HepG2 (cell line): ENCODE results near the gene DCUN1D3. TPM values are rescaled to one million over a fixed set of nuclear protein-coding genes. Genes with fewer than 3 reads are reported as not detected.
A peak's percentile ranks its signal among the peaks of the same experiment; 100 is the strongest.

Source experiments
- BRF2 ChIP-seq: sonication (generic); formaldehyde crosslinking; IDR thresholded peaks from 2 replicates; pipeline ENCODE4 v1.8.1; 2022; ENCODE audit warnings: mild to moderate bottlenecking, missing genetic modification reagents
- CBX2 ChIP-seq, 2 experiments: fragments of 200-600 bp in 1 of 2; sonication (generic); formaldehyde crosslinking in 1 of 2; IDR thresholded peaks; 2 replicates each; pipeline versions ENCODE4 v1.7.0 to v1.8.1; 2018 to 2022; ENCODE audit warnings: low read depth in 2 of 2, low read length in 1 of 2, mild to moderate bottlenecking in 1 of 2, missing genetic modification reagents in 1 of 2
- CEBPB ChIP-seq: IDR thresholded peaks from 2 replicates; pipeline ENCODE4 v1.6.1; 2011; ENCODE audit warnings: low read depth, low read length, improper control_type of control experiment, borderline replicate concordance
- CHD2 ChIP-seq: IDR thresholded peaks from 2 replicates; pipeline ENCODE4 v1.6.1; 2011; ENCODE audit warnings: low read depth, low read length, improper control_type of control experiment
- KDM6A ChIP-seq: IDR thresholded peaks from 2 replicates; pipeline ENCODE4 v1.6.1; 2016; ENCODE audit warnings: low read depth
- MAFF ChIP-seq: IDR thresholded peaks from 2 replicates; pipeline ENCODE4 v1.6.1; 2011; ENCODE audit warnings: low read depth, low read length, improper control_type of control experiment
- MAFG ChIP-seq: sonication (generic); formaldehyde crosslinking; IDR thresholded peaks from 2 replicates; pipeline ENCODE4 v1.5.1; 2020; ENCODE audit warnings: mild to moderate bottlenecking, missing genetic modification reagents
- NAIF1 ChIP-seq: sonication (generic); formaldehyde crosslinking; IDR thresholded peaks from 2 replicates; pipeline ENCODE4 v1.5.0; 2020; ENCODE audit warnings: mild to moderate bottlenecking, missing genetic modification reagents, borderline replicate concordance
- NFKB2 ChIP-seq: sonication (generic); formaldehyde crosslinking; IDR thresholded peaks from 2 replicates; pipeline ENCODE4 v1.4.0; 2020; ENCODE audit warnings: missing genetic modification reagents, borderline replicate concordance
- NR2F6 ChIP-seq, 2 experiments: IDR thresholded peaks; 2 replicates each; pipeline ENCODE4 v1.6.1; 2016; ENCODE audit warnings: antibody characterized with exemption in 1 of 2, mild to moderate bottlenecking in 1 of 2
- PAWR ChIP-seq: sonication (generic); formaldehyde crosslinking; IDR thresholded peaks from 2 replicates; pipeline ENCODE4 v1.4.0; 2020; ENCODE audit warnings: missing genetic modification reagents, mild to moderate bottlenecking, borderline replicate concordance
- RBAK ChIP-seq: sonication (generic); formaldehyde crosslinking; IDR thresholded peaks from 2 replicates; pipeline ENCODE4 v1.5.1; 2020; ENCODE audit warnings: mild to moderate bottlenecking, missing genetic modification reagents
- RBM22 ChIP-seq: fragments of 200-400 bp; formaldehyde crosslinking; optimal IDR thresholded peaks from 2 replicates; pipeline ENCODE3; 2017; ENCODE audit warnings: mild to moderate bottlenecking, low read length, moderate library complexity
- REST ChIP-seq, 2 experiments: IDR thresholded peaks; 2 replicates each; pipeline ENCODE4 v1.6.1; 2011 to 2012; ENCODE audit warnings: low read length in 2 of 2, borderline replicate concordance in 1 of 2, low read depth in 1 of 2, mild to moderate bottlenecking in 1 of 2, moderate library complexity in 1 of 2
- SYNCRIP ChIP-seq: fragments of 200-400 bp; formaldehyde crosslinking; IDR thresholded peaks from 2 replicates; pipeline ENCODE4 v1.6.1; 2018; ENCODE audit warnings: mild to moderate bottlenecking, low read depth, low read length; ENCODE audit not compliant: insufficient read depth
- UBTF ChIP-seq: sonication (generic); formaldehyde crosslinking; IDR thresholded peaks from 2 replicates; pipeline ENCODE4 v1.4.0; 2020; ENCODE audit warnings: mild to moderate bottlenecking, missing genetic modification reagents
- ZFP36L1 ChIP-seq: sonication (generic); formaldehyde crosslinking; IDR thresholded peaks from 2 replicates; pipeline ENCODE4 v1.8.0; 2022; ENCODE audit warnings: mild to moderate bottlenecking, missing genetic modification reagents, moderate library complexity
- ZNF143 ChIP-seq: sonication (generic); formaldehyde crosslinking; IDR thresholded peaks from 2 replicates; pipeline ENCODE4 v1.4.0; 2020; ENCODE audit warnings: missing genetic modification reagents
- ZNF296 ChIP-seq: sonication (generic); formaldehyde crosslinking; conservative IDR thresholded peaks from 2 replicates; pipeline ENCODE4 v1.5.0; 2020; ENCODE audit warnings: mild to moderate bottlenecking, missing genetic modification reagents
- ZNF354B ChIP-seq: sonication (generic); formaldehyde crosslinking; IDR thresholded peaks from 2 replicates; pipeline ENCODE4 v1.8.0; 2022; ENCODE audit warnings: mild to moderate bottlenecking, missing genetic modification reagents
- polyA plus RNA-seq, 8 experiments: library from polyadenylated mRNA; depleted of rRNA in 3 of 8; stranded (reverse) in 7 of 8; unstranded in 1 of 8; fragments of >200 nt; fragmentation: Illumina TruSeq in 4 of 8; extraction: Trizol in 4 of 8; gene quantifications; 2 replicates each; pipeline versions ENCODE4 v1.2.1 to v1.2.3, GENCODE V29; 2011 to 2016; ENCODE audit warnings: low read depth in 4 of 8, missing spikeins in 1 of 8, mixed read lengths in 1 of 8; ENCODE audit not compliant: insufficient read depth in 1 of 8
- total RNA-seq, 5 experiments: library from RNA; depleted of rRNA; stranded (reverse); fragments of >200 nt; fragmentation: Illumina TruSeq; extraction: Trizol; gene quantifications; 2 replicates each; pipeline ENCODE4 v1.2.3, GENCODE V29; 2016; ENCODE audit warnings: low read depth in 1 of 5

The DCUN1D3 gene
- total and polyA plus RNA-seq, 2 of the 13 experiments (the other 11 are each of a cell fraction or from before 2014, with no cell fraction given): 5.0 to 19.3 TPM

GRCh38 chr16:20897253-20897897, 2.8 kb downstream of the DCUN1D3 start (continued):
- TF ChIP-seq MAFF: peak; percentile 45; the same call in 1 of the 2 replicates
- TF ChIP-seq UBTF: no peak
- TF ChIP-seq NR2F6 (IDR thresholded peaks at IDR 0.05): no peak
- TF ChIP-seq NR2F6 (CRISPR knock-in tag; IDR thresholded peaks at IDR 0.05): no peak
- TF ChIP-seq NFKB2: no peak
- TF ChIP-seq PAWR (CRISPR knock-in tag): no peak
- TF ChIP-seq RBM22: peak; percentile 45
- no peak for TF ChIP-seq ZNF296 (CRISPR knock-in tag)
- TF ChIP-seq KDM6A (CRISPR knock-in tag): no peak
- no peak for TF ChIP-seq CHD2
- no peak for TF ChIP-seq ZNF143
- TF ChIP-seq BRF2 (CRISPR knock-in tag): no peak
- no peak for TF ChIP-seq MAFG (CRISPR knock-in tag)
- no peak for TF ChIP-seq REST (IDR thresholded peaks at IDR 0.05; ENCODE audit: borderline replicate concordance in 1 of 2, low read depth in 1 of 2, low read length in 2 of 2)
- no peak for TF ChIP-seq NAIF1 (CRISPR knock-in tag)
- TF ChIP-seq CEBPB: peak; percentile 95
- TF ChIP-seq SYNCRIP: no peak
- TF ChIP-seq ZFP36L1 (CRISPR knock-in tag): no peak
- no peak for TF ChIP-seq RBAK (CRISPR knock-in tag)
- TF ChIP-seq CBX2 (IDR thresholded peaks at IDR 0.05; ENCODE audit: low read depth, low read length): no peak
- no peak for TF ChIP-seq CBX2 (CRISPR knock-in tag; IDR thresholded peaks at IDR 0.05; ENCODE audit: low read depth)
- TF ChIP-seq ZNF354B: no peak
